HEK293T (cell line): Measurements from ENCODE around the gene FAM200B.

Source experiments
- ARNT ChIP-seq: fragments of 450-650 bp; IDR thresholded peaks from 2 replicates; pipeline ENCODE4 v1.6.1; 2017; ENCODE audit warnings: mild to moderate bottlenecking
- BHLHE40 ChIP-seq: fragments of 450-650 bp; IDR thresholded peaks from 2 replicates; pipeline ENCODE4 v1.6.1; 2016; ENCODE audit warnings: mild to moderate bottlenecking, moderate library complexity, borderline replicate concordance
- CTBP1 ChIP-seq: fragments of 450-650 bp; IDR thresholded peaks from 2 replicates; pipeline ENCODE4 v1.6.1; 2016; ENCODE audit warnings: borderline replicate concordance
- ELF4 ChIP-seq: fragments of 450-650 bp; IDR thresholded peaks from 2 replicates; pipeline ENCODE4 v1.6.1; 2017; ENCODE audit warnings: antibody characterized with exemption
- FOXA1 ChIP-seq: fragments of 450-650 bp; IDR thresholded peaks from 2 replicates; pipeline ENCODE4 v1.6.1; 2016; ENCODE audit warnings: mild to moderate bottlenecking
- FOXK2 ChIP-seq: fragments of 450-650 bp; IDR thresholded peaks from 2 replicates; pipeline ENCODE4 v1.6.1; 2016; ENCODE audit warnings: mild to moderate bottlenecking
- FOXM1 ChIP-seq: fragments of 450-650 bp; IDR thresholded peaks from 2 replicates; pipeline ENCODE4 v1.6.1; 2017; ENCODE audit warnings: mild to moderate bottlenecking, borderline replicate concordance
- HDGF ChIP-seq: fragments of 450-650 bp; IDR thresholded peaks from 2 replicates; pipeline ENCODE4 v1.6.1; 2017; ENCODE audit warnings: antibody characterized with exemption, borderline replicate concordance
- LEF1 ChIP-seq: fragments of 450-650 bp; IDR thresholded peaks from 2 replicates; pipeline ENCODE4 v1.6.1; 2017; ENCODE audit warnings: mild to moderate bottlenecking, borderline replicate concordance
- NFRKB ChIP-seq: fragments of 450-650 bp; IDR thresholded peaks from 2 replicates; pipeline ENCODE4 v1.6.1; 2016; ENCODE audit warnings: mild to moderate bottlenecking, moderate library complexity
- SP1 ChIP-seq: fragments of 450-650 bp; IDR thresholded peaks from 2 replicates; pipeline ENCODE4 v1.6.1; 2017
- SUZ12 ChIP-seq: fragments of 450-650 bp; IDR thresholded peaks from 2 replicates; pipeline ENCODE4 v1.6.1; 2016; ENCODE audit warnings: mild to moderate bottlenecking
- TARDBP ChIP-seq: fragments of 450-650 bp; IDR thresholded peaks from 2 replicates; pipeline ENCODE4 v1.6.1; 2016

DNA sequence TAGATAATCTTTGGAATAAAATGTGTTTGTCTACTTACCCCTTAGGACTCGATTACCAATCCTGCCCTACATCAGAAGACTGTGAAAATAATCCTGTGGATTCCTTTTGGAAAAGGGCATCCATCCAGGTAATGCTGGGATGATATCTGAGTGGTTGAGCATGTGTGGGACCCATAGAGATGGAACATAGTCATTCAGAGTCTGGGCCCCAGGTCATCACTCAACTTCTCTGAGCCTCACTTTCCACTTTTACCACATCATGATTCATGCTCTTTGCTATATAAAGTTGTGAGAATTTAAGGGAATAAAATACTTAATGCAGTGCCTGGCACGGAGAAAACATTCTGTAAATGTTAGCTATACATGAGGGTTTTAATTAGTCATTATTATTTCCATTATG, 30.1 kb downstream of the FAM200B start:
- TF ChIP-seq SUZ12 = no peak
- no peak for TF ChIP-seq SP1
- TF ChIP-seq CTBP1 = no peak
- TF ChIP-seq BHLHE40 = no peak
- TF ChIP-seq NFRKB = no peak
- TF ChIP-seq ARNT = no peak
- no peak for TF ChIP-seq ELF4
- TF ChIP-seq HDGF = no peak
- no peak for TF ChIP-seq FOXM1
- TF ChIP-seq TARDBP = no peak
- TF ChIP-seq FOXK2 = no peak
- TF ChIP-seq LEF1 = no peak
- no peak for TF ChIP-seq FOXA1
